CD8-positive, alpha-beta memory T cell (primary cell): ENCODE data around the gene UST. TPM values are rescaled to one million over a fixed set of nuclear protein-coding genes. Genes with fewer than 3 reads are reported as not detected.
"Not testable (repeated sequence)": the region's sequence is repeated elsewhere in the genome, so short reads cannot be mapped to it uniquely, and the experiment has no call there.

Experiments
- CTCF ChIA-PET: fragments of 350-600 bp; sonication (Branson Sonifier 250); formaldehyde crosslinking; loops from one replicate; lab custom pipeline; 2021; ENCODE audit warnings: antibody characterized with exemption; lab: Charles Lee
- POLR2A ChIA-PET: fragments of 350-600 bp; sonication (Branson Sonifier 250); formaldehyde crosslinking; loops from one replicate; lab custom pipeline; 2021; ENCODE audit warnings: antibody characterized with exemption; lab: Charles Lee
- DNase-seq, 5 donors: peaks; one replicate each; pipeline versions ENCODE4 v3.0.0 to v3.0.0-alpha.2; 2020 to 2022; ENCODE audit warnings: mixed read lengths in 1 of 5
- H3K27ac ChIP-seq: one replicate; pipeline ENCODE4 v1.7.0; 2013; ENCODE audit warnings: low read depth, mild to moderate bottlenecking, low read length, moderate library complexity
- H3K27me3 ChIP-seq: 2 replicates; pipeline ENCODE4 v1.7.0; 2013; ENCODE audit warnings: low read length, mild to moderate bottlenecking; ENCODE audit not compliant: insufficient read depth, poor library complexity, severe bottlenecking
- H3K36me3 ChIP-seq: 2 replicates; pipeline ENCODE4 v1.7.0; 2013; ENCODE audit warnings: mild to moderate bottlenecking, low read length, moderate library complexity; ENCODE audit not compliant: insufficient read depth
- H3K4me1 ChIP-seq: 2 replicates; pipeline ENCODE4 v1.7.0; 2013; ENCODE audit warnings: mild to moderate bottlenecking, low read length, moderate library complexity; ENCODE audit not compliant: insufficient read depth
- H3K4me3 ChIP-seq: 2 replicates; pipeline ENCODE4 v1.7.0; 2013; ENCODE audit warnings: mild to moderate bottlenecking, low read length
- H3K9me3 ChIP-seq: 2 replicates; pipeline ENCODE4 v1.7.0; 2013; ENCODE audit warnings: mild to moderate bottlenecking, low read length
- H3K27ac Mint-ChIP-seq, 8 donors: one replicate each; pipeline ENCODE4 v1.8.0; 2020 to 2021; ENCODE audit warnings: mixed read lengths in 8 of 8, mild to moderate bottlenecking in 6 of 8, inconsistent platforms in 3 of 8, moderate library complexity in 3 of 8
- H3K27me3 Mint-ChIP-seq, 2 donors: one replicate each; pipeline ENCODE4 v1.8.0; 2020 to 2021; ENCODE audit warnings: mixed read lengths in 2 of 2, mild to moderate bottlenecking in 1 of 2, moderate library complexity in 1 of 2
- H3K36me3 Mint-ChIP-seq, 3 donors: one replicate each; pipeline ENCODE4 v1.8.0; 2020 to 2021; ENCODE audit warnings: mixed read lengths in 3 of 3, inconsistent platforms in 1 of 3, mild to moderate bottlenecking in 1 of 3
- H3K4me1 Mint-ChIP-seq, 3 donors: one replicate each; pipeline ENCODE4 v1.8.0; 2020 to 2021; ENCODE audit warnings: mixed read lengths in 3 of 3, inconsistent platforms in 1 of 3, mild to moderate bottlenecking in 1 of 3
- H3K4me3 Mint-ChIP-seq, 7 donors: one replicate each; pipeline ENCODE4 v1.8.0; 2020 to 2021; ENCODE audit warnings: mixed read lengths in 7 of 7, mild to moderate bottlenecking in 6 of 7, moderate library complexity in 4 of 7, inconsistent platforms in 2 of 7
- H3K9me3 Mint-ChIP-seq, 5 donors: one replicate each; pipeline ENCODE4 v1.8.0; 2020 to 2022; ENCODE audit warnings: mixed read lengths in 5 of 5, mild to moderate bottlenecking in 3 of 5, moderate library complexity in 2 of 5, inconsistent platforms in 1 of 5
- polyA plus RNA-seq: library from polyadenylated mRNA; unstranded; fragments of 300-500 nt; fragmentation: Illumina TruSeq; gene quantifications from one replicate; pipeline ENCODE4 v1.2.3, GENCODE V29; 2021
- total RNA-seq, 2 experiments: library from RNA; stranded (reverse); gene quantifications; one replicate each; pipeline ENCODE4 v1.2.3, GENCODE V29; 2021

UST gene
- total and polyA plus RNA-seq, 3 experiments from 2014 or later, result 2.4 to 7.8 (median 6.4) TPM

DNA sequence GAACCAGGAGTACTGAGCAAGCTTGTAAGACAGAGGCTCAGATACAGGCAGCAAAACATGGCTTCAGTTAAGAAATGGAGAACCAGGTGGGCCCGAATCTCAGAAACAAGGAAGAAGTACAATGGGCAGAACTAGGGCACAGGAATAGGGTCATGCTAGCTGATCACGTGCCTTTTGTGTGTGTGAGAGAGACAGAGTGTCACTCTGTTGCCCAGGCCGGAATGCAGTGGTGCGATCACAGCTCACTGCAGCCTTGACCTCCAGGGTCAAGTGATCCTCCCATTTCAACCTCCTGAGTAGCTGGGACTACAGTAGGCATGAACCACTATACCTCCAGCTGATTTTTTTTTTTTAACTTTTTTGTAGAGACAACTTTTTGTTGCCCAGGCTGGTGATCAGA is 257.8 kb downstream of the UST start:
- Histone ChIP-seq H3K36me3 (no peaks in the 10 kb centered on the region), H3K27me3 (no peaks in the 10 kb centered on the region), H3K4me3 (no peak overlapping the region), H3K9me3 (no peaks in the 10 kb centered on the region), H3K4me1 (peaks cover 7% of the 10 kb centered on the region), H3K27ac (no peak overlapping the region)
- ChIA-PET CTCF (no interaction called here), POLR2A (no interaction called here)
- peaks cover 5 to 12% (median 8%) of the 10 kb centered on the region in 5 donors for H3K9me3 Mint-ChIP-seq
- no peak overlapping the region for H3K4me3 Mint-ChIP-seq
- H3K36me3 Mint-ChIP-seq, result peaks cover 17 to 38% (median 26%) of the 10 kb centered on the region in 3 donors
- peaks cover 0 to 1% of the 10 kb centered on the region in 2 donors for H3K27me3 Mint-ChIP-seq
- peak overlapping the region in 2 of 8 donors; percentile 21 to 30 for H3K27ac Mint-ChIP-seq
- peaks cover 11 to 23% (median 12%) of the 10 kb centered on the region in 3 donors for H3K4me1 Mint-ChIP-seq
- DNase-seq, result no peak

GRCh38 chr6:149006236-149006635 is 259.4 kb downstream of the UST start:
- POLR2A ChIA-PET, H3K27ac ChIP-seq, H3K36me3 ChIP-seq, H3K27me3 ChIP-seq, DNase-seq, H3K4me3 ChIP-seq, H3K9me3 ChIP-seq, H3K27ac Mint-ChIP-seq, H3K4me1 ChIP-seq, H3K27me3 Mint-ChIP-seq, H3K9me3 Mint-ChIP-seq, H3K4me1 Mint-ChIP-seq: not testable (repeated sequence)
- H3K4me3 Mint-ChIP-seq, result peak overlapping the region in 1 of 7 donors; percentile 52
- H3K36me3 Mint-ChIP-seq, result peaks cover 16 to 31% (median 26%) of the 10 kb centered on the region in 3 donors
- CTCF ChIA-PET, result interaction anchor here (1.2 kb wide), 1 partner anchor 425 kb away, joined by 3 read pairs; no protein-coding TSS in a partner anchor

- Histone ChIP-seq H3K36me3 (no peaks in the 10 kb centered on the region), H3K27ac (no peak overlapping the region), H3K9me3 (no peaks in the 10 kb centered on the region), H3K4me1 (no peaks in the 10 kb centered on the region), H3K4me3 (no peak overlapping the region), H3K27me3 (no peaks in the 10 kb centered on the region)
- DNase-seq, result no peak
- ChIA-PET POLR2A (no interaction called here), CTCF (no interaction called here)
- Mint-ChIP-seq H3K27ac (no peak overlapping the region), H3K4me1 (peaks cover 0 to 7% (median 0%) of the 10 kb centered on the region in 3 donors), H3K9me3 (peaks cover 0 to 5% (median 0%) of the 10 kb centered on the region in 5 donors), H3K27me3 (peaks cover 0 to 1% of the 10 kb centered on the region in 2 donors), H3K4me3 (no peak overlapping the region), H3K36me3 (peaks cover 16 to 28% (median 23%) of the 10 kb centered on the region in 3 donors)
These were observed 259.8 kb downstream of the UST start for GRCh38 chr6:149006671-149007070.

DNA sequence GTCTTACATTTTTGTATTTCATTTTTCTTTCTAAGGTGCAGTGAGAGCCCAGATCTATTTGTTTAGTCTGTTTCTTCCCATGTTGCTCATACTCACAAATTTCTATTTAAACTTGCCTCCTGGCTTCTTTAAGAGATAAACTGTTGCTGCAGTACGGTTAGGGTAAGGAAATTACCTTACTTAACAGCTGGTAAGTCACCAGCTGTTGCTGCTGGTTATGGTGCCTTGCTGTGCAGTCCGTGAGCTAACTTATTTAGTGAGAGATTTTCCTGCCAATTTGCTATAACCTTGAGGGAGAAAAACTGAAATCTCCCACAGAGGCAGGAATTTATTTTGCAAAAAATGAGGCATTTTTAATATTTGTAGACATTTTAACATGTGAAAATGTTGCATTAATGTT is 261.0 kb downstream of the UST start:
- no peaks in the 10 kb centered on the region for H3K36me3 ChIP-seq
- CTCF ChIA-PET, result no interaction called here
- no peak overlapping the region for H3K27ac ChIP-seq
- no peaks in the 10 kb centered on the region for H3K27me3 ChIP-seq
- Mint-ChIP-seq H3K27ac (no peak overlapping the region), H3K4me1 (peaks cover 0 to 7% (median 0%) of the 10 kb centered on the region in 3 donors), H3K27me3 (peaks cover 0 to 1% of the 10 kb centered on the region in 2 donors), H3K9me3 (peaks cover 0 to 5% (median 0%) of the 10 kb centered on the region in 5 donors), H3K4me3 (no peak overlapping the region), H3K36me3 (peaks cover 17 to 31% (median 25%) of the 10 kb centered on the region in 3 donors)
- DNase-seq, result no peak
- no peaks in the 10 kb centered on the region for H3K9me3 ChIP-seq
- H3K4me3 ChIP-seq, result no peak overlapping the region
- H3K4me1 ChIP-seq, result no peaks in the 10 kb centered on the region
- POLR2A ChIA-PET, result no interaction called here

DNA sequence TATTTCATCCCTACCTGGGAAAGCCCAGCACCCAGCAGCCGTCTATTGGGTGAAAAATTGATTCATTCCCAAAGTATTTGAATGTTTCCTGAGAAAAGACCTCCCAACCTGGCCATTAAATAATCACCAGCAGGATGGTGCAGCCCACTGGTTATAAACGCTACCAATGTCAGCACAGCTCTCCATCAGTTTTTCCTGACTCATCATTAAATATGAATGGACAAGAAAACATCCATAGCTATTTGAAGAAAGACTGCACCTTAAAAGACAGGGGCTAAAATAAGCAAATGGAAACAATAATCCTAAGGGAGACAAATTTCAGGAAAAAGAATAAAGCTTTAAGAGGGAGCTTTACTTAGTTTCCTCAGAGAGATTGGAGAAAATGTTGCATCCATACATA is 261.9 kb downstream of the UST start:
- no peaks in the 10 kb centered on the region for H3K36me3 ChIP-seq
- ChIA-PET CTCF (interaction anchor here (1.1 kb wide), 1 partner anchor 412 kb away, joined by 3 read pairs; no protein-coding TSS in a partner anchor), POLR2A (no interaction called here)
- H3K36me3 Mint-ChIP-seq, result peaks cover 17 to 31% (median 25%) of the 10 kb centered on the region in 3 donors
- no peak overlapping the region for H3K27ac Mint-ChIP-seq
- H3K4me1 Mint-ChIP-seq, result peaks cover 0 to 7% (median 0%) of the 10 kb centered on the region in 3 donors
- H3K9me3 Mint-ChIP-seq, result peaks cover 0 to 5% (median 0%) of the 10 kb centered on the region in 5 donors
- no peaks in the 10 kb centered on the region for H3K9me3 ChIP-seq
- no peak overlapping the region for H3K4me3 Mint-ChIP-seq
- H3K27me3 ChIP-seq, result no peaks in the 10 kb centered on the region
- DNase-seq, result no peak
- no peak overlapping the region for H3K4me3 ChIP-seq
- no peaks in the 10 kb centered on the region for H3K4me1 ChIP-seq
- H3K27me3 Mint-ChIP-seq, result peaks cover 0 to 1% of the 10 kb centered on the region in 2 donors
- no peak overlapping the region for H3K27ac ChIP-seq

GRCh38 chr6:149012040-149012545 is 265.3 kb downstream of the UST start:
- no peak for DNase-seq
- H3K9me3 ChIP-seq, result no peaks in the 10 kb centered on the region
- Mint-ChIP-seq H3K4me1 (no peaks in the 10 kb centered on the region), H3K27ac (no peak overlapping the region), H3K4me3 (no peak overlapping the region), H3K9me3 (no peaks in the 10 kb centered on the region), H3K27me3 (peaks cover 0 to 1% of the 10 kb centered on the region in 2 donors), H3K36me3 (peaks cover 3 to 13% (median 4%) of the 10 kb centered on the region in 3 donors)
- CTCF ChIA-PET, result interaction anchor here (2.2 kb wide), 1 partner anchor 420 kb away, joined by 9 read pairs; no protein-coding TSS in a partner anchor
- POLR2A ChIA-PET, result no interaction called here
- H3K27ac ChIP-seq, result no peak overlapping the region
- H3K36me3 ChIP-seq, result no peaks in the 10 kb centered on the region
- no peaks in the 10 kb centered on the region for H3K27me3 ChIP-seq
- no peaks in the 10 kb centered on the region for H3K4me1 ChIP-seq
- H3K4me3 ChIP-seq, result no peak overlapping the region

DNA sequence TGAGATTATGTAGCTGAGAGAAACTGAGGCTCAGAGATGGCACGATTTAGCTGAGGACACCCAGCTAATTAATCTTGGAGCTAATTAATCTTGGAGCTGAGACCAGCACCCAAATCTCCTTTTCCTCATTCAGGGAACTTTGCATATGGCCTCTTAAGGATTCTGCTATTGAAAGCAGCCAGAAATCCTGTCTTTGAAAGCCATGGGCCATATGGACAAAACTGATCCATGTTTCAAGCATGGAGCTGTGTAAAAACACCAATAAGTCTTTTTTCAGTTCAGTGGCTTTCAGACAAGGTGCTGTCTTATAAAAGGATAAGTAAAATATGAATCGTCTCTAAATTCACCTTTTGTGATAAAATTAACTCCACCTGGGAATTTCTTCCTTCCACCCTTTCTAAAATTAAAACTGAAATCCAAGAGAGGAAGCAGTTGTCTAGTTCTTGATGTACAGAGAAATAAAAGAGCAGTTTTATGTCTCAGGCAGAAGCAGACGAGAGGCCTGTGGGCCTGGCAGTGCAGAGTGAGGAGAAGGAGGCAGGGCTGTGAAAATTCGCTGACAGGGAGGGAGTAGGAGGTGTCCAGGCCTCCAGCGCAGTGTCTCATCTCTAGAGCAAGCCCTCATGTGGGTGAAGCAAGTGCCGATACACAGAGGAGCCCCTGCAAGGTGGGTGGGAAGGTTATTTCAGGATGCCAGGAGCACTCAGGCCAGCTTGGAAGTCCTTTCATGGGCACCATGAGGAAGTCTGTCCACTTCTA is 266.9 kb downstream of the UST start:
- H3K9me3 ChIP-seq, result no peaks in the 10 kb centered on the region
- H3K4me1 ChIP-seq, result no peaks in the 10 kb centered on the region
- Mint-ChIP-seq H3K4me3 (no peak overlapping the region), H3K27ac (peak overlapping the region in 1 of 8 donors; percentile 18), H3K27me3 (no peaks in the 10 kb centered on the region), H3K4me1 (no peaks in the 10 kb centered on the region), H3K9me3 (no peaks in the 10 kb centered on the region), H3K36me3 (peaks cover 0 to 14% (median 3%) of the 10 kb centered on the region in 3 donors)
- H3K27me3 ChIP-seq, result no peaks in the 10 kb centered on the region
- no peak for DNase-seq
- CTCF ChIA-PET, result interaction anchor here (2.2 kb wide), 1 partner anchor 418 kb away, joined by 9 read pairs; no protein-coding TSS in a partner anchor
- POLR2A ChIA-PET, result no interaction called here
- H3K27ac ChIP-seq, result no peak overlapping the region
- no peak overlapping the region for H3K4me3 ChIP-seq
- H3K36me3 ChIP-seq, result no peaks in the 10 kb centered on the region
